ENCODE results near the gene RALGAPA2. TPM values are rescaled to one million over a fixed set of nuclear protein-coding genes. Genes with fewer than 3 reads are reported as not detected.

RALGAPA2 gene
- total and polyA plus RNA-seq, 2 donors (not counting 3 experiments of a cell fraction or from before 2014, with no cell fraction given) = 10.0 to 46.8 TPM

GRCh38 chr20:20437314-20437713 lies 275.1 kb downstream of the RALGAPA2 start:
- peaks cover 0 to 3% of the 10 kb centered on the region in 2 experiments for H3K36me3 ChIP-seq (ENCODE audit: control insufficient read depth in 2 of 2, extremely low read depth in 1 of 2, insufficient read depth in 2 of 2, low read length in 2 of 2)
- TF ChIP-seq MAX (IDR thresholded peaks at IDR 0.05; ENCODE audit: insufficient read depth, insufficient read length) = no peak
- TF ChIP-seq MYC (IDR thresholded peaks at IDR 0.05; ENCODE audit: low read depth, low read length) = no peak
- no peak for TF ChIP-seq JUN (IDR thresholded peaks at IDR 0.05; ENCODE audit: borderline replicate concordance, insufficient read depth, insufficient read length, low read depth)
- TF ChIP-seq CTCF (IDR thresholded peaks at IDR 0.05; ENCODE audit: extremely low read depth in 1 of 2, insufficient read depth in 1 of 2, low read depth in 1 of 2, low read length in 2 of 2) = no peak
- no peak for TF ChIP-seq POLR2AphosphoS5 (IDR thresholded peaks at IDR 0.05; ENCODE audit: insufficient read depth, low read depth, low read length)
- no peak for TF ChIP-seq GATA2 (IDR thresholded peaks at IDR 0.05; ENCODE audit: insufficient read depth, insufficient read length, low read depth, low read length)
- no peak for TF ChIP-seq FOS (IDR thresholded peaks at IDR 0.05; ENCODE audit: borderline replicate concordance, insufficient read depth, low read length)
- TF ChIP-seq POLR2A (IDR thresholded peaks at IDR 0.05; ENCODE audit: low read depth, low read length) = no peak
- TF ChIP-seq EZH2 (IDR thresholded peaks at IDR 0.05; ENCODE audit: borderline replicate concordance, low read depth, low read length, severe bottlenecking) = no peak
- no peaks in the 10 kb centered on the region for H3K79me2 ChIP-seq (ENCODE audit: control insufficient read depth, insufficient read depth, low read length)
- H3K4me2 ChIP-seq (ENCODE audit: insufficient read depth, low read length) = no peak overlapping the region
- no peak overlapping the region for H3K9ac ChIP-seq (replicated peaks; ENCODE audit: extremely low read depth, insufficient read depth, low read length)
- FAIRE-seq (no peak), DNase-seq (ENCODE audit: low read depth, low spot score) (no peak)
- dilution Hi-C loops (cut with MboI; ENCODE audit: extremely low pct_ligation_motif_present, low sequenced_read_pairs) = no loop called here
- ChIA-PET POLR2A (no interaction called here), CTCF (no interaction called here)
- H3K9me1 ChIP-seq (replicated peaks; ENCODE audit: control insufficient read depth, extremely low read depth, insufficient read depth, low read length) = no peaks in the 10 kb centered on the region
- no peak overlapping the region for H3K27ac ChIP-seq (ENCODE audit: insufficient read depth, low read depth, low read length)
- no TSS peak for BruUV-seq (replicated peaks)
- no peak overlapping the region for H2AFZ ChIP-seq (ENCODE audit: low read depth, low read length)
- H3K4me1 ChIP-seq (ENCODE audit: control insufficient read depth, extremely low read depth, insufficient read depth, low read length) = no peaks in the 10 kb centered on the region
- H3K27me3 ChIP-seq (ENCODE audit: control insufficient read depth in 2 of 2, insufficient read depth in 2 of 2, low read length in 2 of 2) = no peaks in the 10 kb centered on the region
- no peaks in the 10 kb centered on the region for H4K20me1 ChIP-seq (replicated peaks; ENCODE audit: control insufficient read depth, extremely low read depth, insufficient read depth, low read length)
- H3K9me3 ChIP-seq (replicated peaks; ENCODE audit: control insufficient read depth, insufficient read depth, low read length) = no peaks in the 10 kb centered on the region
- H3K4me3 ChIP-seq (replicated peaks in 1 of 3; ENCODE audit: insufficient read depth in 1 of 3, low read depth in 1 of 3, low read length in 3 of 3) = no peak overlapping the region
- intact Hi-C loops (cut with micrococcal nuclease) = no loop called here

Measured in endothelial cell of umbilical vein (primary cell).